ENCODE results near the gene IRF4.

Gene IRF4

GRCh38 chr6:399785-400534, 8.4 kb downstream of the IRF4 start:
- DNase-seq: no peak

- no peak for DNase-seq
Measured at GRCh38 chr6:400815-401214, 9.3 kb downstream of the IRF4 start.

DNA sequence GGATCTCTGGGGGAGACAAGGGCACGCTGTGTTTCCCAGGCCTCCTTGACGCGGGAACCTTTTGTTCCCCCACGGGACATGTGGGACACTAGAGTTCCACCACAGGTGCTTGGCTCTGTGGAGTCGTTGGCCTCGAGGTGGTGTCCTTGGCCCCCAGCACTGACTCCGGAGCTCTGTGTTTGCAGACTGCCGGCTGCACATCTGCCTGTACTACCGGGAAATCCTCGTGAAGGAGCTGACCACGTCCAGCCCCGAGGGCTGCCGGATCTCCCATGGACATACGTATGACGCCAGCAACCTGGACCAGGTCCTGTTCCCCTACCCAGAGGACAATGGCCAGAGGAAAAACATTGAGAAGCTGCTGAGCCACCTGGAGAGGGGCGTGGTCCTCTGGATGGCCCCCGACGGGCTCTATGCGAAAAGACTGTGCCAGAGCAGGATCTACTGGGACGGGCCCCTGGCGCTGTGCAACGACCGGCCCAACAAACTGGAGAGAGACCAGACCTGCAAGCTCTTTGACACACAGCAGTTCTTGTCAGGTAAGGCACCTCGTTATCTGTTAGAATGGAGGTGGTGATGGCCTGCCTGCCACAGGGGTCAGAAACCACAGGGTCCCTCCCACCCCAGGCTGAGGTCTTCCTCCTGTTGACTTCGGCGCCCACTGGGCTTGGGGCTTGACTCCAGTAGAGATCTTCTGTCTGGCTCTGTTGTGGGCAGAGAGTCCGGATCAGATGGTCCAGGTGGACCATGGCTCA, 9.9 kb downstream of the IRF4 start:
- DNase-seq: no peak

DNA sequence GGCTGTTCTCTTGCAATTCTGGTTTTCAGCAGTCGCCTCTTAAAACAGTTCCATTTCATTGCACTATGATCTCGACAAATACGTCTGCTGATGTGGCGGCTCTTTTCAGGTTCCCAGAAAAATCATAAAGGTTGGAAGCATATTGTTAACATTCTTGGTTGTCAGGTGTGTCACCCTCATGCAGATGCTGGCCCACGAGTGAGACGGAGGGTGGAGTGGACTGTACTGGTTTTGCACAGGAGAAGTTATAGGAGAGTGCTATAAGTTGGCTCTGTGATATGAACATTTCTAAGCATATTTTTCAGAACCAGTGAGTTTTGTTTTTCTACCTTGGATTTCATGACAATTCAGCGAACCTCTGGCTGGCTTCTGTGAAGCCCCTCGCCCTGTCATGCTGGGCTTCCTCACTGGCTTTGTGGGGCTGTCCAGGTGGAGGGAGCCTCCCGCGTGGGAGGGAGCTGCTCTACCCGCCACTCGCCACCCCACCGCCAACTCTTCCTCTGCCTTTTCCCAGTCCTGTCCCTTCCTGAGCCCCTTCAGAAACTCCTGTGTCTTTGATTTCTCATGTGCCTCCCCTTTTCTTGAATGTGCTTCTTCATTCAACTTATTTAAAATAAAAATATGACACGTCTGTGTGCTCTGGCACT, 10.6 kb downstream of the IRF4 start:
- no peak for DNase-seq

DNA sequence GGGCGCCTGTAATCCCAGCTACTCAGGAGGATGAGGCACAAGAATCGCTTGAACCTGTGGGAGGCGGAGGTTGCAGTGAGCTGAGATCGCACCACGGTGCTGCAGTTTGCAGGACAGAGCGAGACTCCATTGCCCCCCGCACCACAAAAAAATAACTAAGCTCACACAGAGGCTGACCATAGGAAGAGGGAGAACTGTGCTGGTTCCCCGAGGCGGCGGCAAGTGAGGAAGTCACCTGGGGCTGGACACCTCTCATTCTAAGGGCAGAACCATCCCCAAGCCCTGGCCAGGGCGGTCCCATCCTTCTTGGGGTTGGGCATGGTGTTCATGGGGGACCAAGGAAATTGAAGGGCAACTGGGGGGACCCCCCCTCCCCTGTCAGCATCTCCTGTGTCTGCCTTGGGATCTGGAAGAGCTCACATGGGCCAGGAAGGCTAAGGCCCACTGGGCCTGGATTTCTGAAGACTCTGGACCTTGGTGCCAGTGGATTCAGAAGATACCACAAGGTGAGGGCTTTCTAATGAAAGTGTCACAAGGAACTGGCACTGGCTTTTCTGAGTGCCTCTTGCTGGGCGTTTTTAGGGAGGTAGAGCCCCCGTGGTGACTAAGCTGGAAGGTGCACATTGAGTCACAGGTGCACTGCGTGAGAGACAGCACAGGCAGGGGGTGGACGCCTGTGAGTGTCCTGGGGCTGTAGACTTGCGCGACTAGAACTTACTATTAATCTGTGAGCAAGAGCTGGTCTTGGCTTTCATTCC, 11.5 kb downstream of the IRF4 start:
- DNase-seq: no peak

DNA sequence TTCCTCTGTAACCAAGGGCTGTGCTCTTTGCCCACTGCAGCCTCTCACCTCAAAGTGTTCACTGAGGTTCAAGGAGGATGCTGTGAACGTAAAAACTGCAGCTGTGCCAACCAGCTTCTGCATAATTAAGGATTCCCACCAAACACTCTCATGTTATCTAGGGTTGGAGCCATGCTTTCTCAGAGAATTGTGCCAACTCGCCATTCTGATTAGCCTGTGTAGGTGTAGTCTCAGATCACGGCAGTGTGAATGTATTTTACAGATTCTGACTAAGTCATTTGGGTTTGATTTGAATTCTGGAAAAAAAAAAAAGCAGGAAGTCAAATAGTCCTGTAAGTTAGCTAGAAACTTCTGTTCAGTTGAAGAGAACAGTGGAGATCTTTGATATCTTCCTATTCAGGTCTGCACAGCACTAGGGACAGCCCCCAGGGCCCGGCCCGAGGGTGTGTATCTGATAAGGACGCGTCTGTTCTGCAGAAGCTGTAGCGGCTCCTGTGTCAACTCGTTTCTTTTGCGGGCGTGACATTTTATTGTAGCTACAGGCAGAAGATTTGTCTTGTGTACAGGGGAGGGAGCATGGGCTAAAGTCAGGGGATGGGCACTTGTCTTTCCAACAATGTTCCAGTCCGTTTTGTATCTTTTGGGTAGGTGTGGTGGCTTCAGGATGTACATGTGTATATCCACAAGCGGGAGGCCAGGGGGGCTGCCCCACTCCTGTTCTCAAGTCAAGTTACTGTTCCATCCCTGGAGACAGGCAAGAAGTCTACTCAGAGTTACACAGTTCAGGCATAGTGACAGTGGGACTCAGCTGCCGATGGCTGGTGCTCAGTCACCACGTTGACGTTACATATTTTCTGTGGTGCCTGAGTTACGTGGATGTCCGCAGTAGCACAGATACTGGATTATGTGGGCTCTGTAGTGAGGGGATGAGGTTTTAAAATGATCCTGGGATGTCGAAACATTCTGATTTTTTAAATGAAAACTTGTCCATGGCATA, 12.4 kb downstream of the IRF4 start:
- no peak for DNase-seq

- no peak for DNase-seq
Measured at GRCh38 chr6:404685-405423, 13.3 kb downstream of the IRF4 start.

DNA sequence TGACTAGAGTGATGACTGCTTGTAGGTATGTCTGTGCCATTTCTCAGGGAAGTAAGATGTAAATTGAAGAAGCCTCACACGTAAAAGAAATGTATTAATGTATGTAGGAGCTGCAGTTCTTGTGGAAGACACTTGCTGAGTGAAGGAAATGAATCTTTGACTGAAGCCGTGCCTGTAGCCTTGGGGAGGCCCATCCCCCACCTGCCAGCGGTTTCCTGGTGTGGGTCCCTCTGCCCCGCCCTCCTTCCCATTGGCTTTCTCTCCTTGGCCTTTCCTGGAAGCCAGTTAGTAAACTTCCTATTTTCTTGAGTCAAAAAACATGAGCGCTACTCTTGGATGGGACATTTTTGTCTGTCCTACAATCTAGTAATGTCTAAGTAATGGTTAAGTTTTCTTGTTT, 16.6 kb downstream of the IRF4 start:
- no peak for DNase-seq

GRCh38 chr6:408599-409102, 17.1 kb downstream of the IRF4 start:
- no peak for DNase-seq

DNA sequence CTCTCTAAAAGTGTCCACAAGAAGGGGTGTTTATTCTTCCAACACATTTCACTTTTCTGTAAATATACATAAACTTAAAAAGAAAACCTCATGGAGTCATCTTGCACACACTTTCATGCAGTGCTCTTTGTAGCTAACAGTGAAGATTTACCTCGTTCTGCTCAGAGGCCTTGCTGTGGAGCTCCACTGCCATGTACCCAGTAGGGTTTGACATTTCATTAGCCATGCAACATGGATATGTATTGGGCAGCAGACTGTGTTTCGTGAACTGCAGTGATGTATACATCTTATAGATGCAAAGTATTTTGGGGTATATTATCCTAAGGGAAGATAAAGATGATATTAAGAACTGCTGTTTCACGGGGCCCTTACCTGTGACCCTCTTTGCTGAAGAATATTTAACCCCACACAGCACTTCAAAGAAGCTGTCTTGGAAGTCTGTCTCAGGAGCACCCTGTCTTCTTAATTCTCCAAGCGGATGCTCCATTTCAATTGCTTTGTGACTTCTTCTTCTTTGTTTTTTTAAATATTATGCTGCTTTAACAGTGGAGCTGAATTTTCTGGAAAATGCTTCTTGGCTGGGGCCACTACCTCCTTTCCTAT, 17.9 kb downstream of the IRF4 start:
- DNase-seq: no peak

DNA sequence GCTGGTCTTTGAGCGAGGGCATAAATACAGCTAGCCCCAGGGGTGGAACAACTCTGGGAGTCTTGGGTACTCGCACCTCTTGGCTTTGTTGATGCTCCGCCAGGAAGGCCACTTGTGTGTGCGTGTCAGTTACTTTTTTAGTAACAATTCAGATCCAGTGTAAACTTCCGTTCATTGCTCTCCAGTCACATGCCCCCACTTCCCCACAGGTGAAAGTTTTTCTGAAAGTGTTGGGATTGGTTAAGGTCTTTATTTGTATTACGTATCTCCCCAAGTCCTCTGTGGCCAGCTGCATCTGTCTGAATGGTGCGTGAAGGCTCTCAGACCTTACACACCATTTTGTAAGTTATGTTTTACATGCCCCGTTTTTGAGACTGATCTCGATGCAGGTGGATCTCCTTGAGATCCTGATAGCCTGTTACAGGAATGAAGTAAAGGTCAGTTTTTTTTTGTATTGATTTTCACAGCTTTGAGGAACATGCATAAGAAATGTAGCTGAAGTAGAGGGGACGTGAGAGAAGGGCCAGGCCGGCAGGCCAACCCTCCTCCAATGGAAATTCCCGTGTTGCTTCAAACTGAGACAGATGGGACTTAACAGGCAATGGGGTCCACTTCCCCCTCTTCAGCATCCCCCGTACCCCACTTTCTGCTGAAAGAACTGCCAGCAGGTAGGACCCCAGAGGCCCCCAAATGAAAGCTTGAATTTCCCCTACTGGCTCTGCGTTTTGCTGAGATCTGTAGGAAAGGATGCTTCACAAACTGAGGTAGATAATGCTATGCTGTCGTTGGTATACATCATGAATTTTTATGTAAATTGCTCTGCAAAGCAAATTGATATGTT, 19.2 kb downstream of the IRF4 start:
- no peak for DNase-seq

GRCh38 chr6:411402-412145, 20.0 kb downstream of the IRF4 start:
- no peak for DNase-seq

DNA sequence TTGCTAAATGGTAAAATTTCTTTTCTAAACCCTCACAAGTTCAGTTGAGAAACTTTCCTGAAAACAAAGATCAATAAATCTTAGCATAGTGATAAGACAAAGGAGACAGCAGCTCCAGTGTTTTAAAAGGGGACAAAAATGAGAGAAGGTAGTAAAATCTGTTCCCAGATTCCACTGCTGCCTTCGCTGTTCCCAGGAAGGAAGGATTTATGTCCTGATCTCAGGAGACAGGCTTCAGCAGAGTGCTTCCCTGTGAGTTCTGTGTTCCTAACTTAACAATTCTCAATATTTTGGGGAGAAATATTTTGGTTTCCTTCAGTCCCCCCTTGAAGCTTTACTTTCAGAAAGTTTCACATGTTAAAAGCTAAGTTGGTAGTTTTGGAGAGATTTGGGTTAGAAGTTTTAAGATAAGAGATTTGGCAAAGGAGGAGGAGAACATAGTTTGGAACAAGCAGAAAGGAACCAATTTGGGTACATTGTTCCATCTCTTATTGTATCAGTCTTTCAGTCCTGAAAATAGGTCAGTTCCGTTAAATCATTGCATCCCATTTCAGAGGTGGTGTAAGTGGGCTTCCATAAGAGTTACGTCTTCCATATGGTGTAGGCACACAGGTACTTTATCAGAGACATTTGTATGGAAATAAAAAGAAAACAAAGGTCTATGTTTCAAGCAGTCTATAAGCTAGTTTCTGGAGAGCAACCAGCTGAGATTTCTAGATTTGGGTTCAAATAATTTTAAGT, 20.8 kb downstream of the IRF4 start:
- no peak for DNase-seq

GRCh38 chr6:414447-414846, 22.9 kb downstream of the IRF4 start:
- DNase-seq: no peak

- no peak for DNase-seq
Measured at GRCh38 chr6:415087-415486, 23.5 kb downstream of the IRF4 start.

GRCh38 chr6:421211-421610, 29.7 kb downstream of the IRF4 start:
- DNase-seq: no peak

DNA sequence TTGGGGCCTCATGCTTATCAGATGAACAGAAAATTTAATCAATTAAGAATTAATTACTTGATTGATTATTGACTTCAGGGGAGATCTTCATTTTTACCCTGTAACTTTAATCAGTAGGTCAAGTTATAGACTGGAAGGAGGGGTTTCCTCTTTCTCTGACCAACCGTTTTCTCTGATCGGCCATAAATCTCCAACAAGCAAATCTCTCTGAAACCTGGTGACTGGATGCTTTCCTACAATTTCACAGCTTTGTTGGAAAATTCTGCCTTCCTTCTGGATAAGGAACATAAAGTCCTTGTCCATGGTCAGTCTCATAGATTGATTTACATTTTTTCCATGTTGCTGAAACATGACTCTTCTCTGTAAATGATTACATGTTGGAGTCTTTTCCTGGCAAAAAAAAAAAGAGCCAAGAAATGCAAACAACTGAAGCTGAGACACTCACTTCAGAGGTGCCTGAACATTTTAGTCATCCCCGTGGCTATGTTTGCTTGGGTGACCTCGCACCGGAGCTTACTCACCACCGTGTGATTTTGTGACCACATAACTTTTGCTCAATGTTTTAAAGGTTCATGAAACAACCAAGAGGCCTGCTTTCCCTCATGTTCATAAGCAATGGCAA, 31.0 kb downstream of the IRF4 start:
- DNase-seq: no peak

Measured in DMS153 (cell line).